Duodenal mucosa (tissue), 2 donors: ENCODE measurements around the gene SEMA4D.

ENCODE experiments used
- H3K27ac ChIP-seq: one replicate; pipeline ENCODE4 v1.7.0; 2013; ENCODE audit warnings: low read depth, low read length
- H3K27me3 ChIP-seq, 2 donors: one replicate each; pipeline ENCODE4 v1.7.0; 2013; ENCODE audit warnings: low read length in 2 of 2, control low read depth in 1 of 2; ENCODE audit not compliant: insufficient read depth in 2 of 2, control insufficient read depth in 1 of 2
- H3K36me3 ChIP-seq, 2 donors: one replicate each; pipeline ENCODE4 v1.7.0; 2013; ENCODE audit warnings: low read length in 2 of 2, control low read depth in 1 of 2; ENCODE audit not compliant: insufficient read depth in 2 of 2, control insufficient read depth in 1 of 2
- H3K4me1 ChIP-seq, 2 donors: one replicate each; pipeline ENCODE4 v1.7.0; 2013; ENCODE audit warnings: low read length in 2 of 2, control low read depth in 1 of 2; ENCODE audit not compliant: insufficient read depth in 2 of 2, control insufficient read depth in 1 of 2
- H3K4me3 ChIP-seq, 2 donors: one replicate each; pipeline ENCODE4 v1.7.0; 2013; ENCODE audit warnings: low read length in 2 of 2, low read depth in 1 of 2
- H3K9ac ChIP-seq, 2 donors: one replicate each; pipeline ENCODE4 v1.7.0; 2013; ENCODE audit warnings: low read length in 2 of 2, low read depth in 1 of 2
- H3K9me3 ChIP-seq, 2 donors: one replicate each; pipeline ENCODE4 v1.7.0; 2013; ENCODE audit warnings: low read length in 2 of 2, control low read depth in 1 of 2; ENCODE audit not compliant: control insufficient read depth in 1 of 2

SEMA4D gene, protein sequence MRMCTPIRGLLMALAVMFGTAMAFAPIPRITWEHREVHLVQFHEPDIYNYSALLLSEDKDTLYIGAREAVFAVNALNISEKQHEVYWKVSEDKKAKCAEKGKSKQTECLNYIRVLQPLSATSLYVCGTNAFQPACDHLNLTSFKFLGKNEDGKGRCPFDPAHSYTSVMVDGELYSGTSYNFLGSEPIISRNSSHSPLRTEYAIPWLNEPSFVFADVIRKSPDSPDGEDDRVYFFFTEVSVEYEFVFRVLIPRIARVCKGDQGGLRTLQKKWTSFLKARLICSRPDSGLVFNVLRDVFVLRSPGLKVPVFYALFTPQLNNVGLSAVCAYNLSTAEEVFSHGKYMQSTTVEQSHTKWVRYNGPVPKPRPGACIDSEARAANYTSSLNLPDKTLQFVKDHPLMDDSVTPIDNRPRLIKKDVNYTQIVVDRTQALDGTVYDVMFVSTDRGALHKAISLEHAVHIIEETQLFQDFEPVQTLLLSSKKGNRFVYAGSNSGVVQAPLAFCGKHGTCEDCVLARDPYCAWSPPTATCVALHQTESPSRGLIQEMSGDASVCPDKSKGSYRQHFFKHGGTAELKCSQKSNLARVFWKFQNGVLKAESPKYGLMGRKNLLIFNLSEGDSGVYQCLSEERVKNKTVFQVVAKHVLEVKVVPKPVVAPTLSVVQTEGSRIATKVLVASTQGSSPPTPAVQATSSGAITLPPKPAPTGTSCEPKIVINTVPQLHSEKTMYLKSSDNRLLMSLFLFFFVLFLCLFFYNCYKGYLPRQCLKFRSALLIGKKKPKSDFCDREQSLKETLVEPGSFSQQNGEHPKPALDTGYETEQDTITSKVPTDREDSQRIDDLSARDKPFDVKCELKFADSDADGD

DNA sequence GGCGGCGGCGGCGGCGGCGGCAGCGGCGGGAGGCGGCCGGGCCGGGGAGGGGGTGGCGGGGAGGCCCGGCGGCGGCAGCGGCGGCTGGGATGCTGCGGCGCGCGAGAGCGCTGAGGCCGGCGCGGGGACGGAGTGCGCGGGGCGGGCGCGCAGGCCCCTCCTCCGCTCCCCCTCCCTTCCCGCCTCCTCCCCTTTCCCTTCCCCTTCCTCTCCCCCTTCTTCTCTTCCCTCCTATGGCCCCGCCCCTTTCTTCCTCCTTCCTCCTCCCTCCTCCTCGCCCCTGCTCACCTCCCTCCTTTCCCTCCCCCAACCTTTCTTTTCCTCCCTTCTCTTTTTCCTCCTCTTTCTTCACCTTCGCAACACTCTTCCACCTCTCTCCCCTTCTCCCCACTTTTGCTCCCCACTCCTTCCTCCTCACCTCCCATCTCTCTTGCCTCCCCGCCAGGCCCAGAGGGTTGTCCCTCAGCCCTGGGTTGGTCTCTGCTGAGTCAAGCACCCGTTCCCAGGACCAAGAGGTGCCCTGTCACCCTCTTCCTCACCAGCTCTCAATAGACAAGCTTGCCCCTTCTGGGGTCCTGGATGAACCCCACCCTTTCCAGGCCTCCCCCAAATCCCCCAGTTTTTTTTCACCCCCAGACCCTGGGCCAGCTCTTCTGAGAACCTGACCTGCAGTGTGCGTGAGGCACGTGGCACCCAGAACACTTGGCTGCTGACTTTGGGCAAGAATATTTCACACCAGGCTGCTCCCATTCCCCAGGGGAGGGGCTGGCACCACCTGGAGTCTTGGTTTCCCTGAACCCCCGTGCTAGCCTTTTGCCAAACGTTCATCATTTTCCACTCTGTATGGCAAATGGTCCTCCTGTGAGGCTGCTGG is at the start of gene SEMA4D:
Gene SEMA4D (minus strand): TSS at position 136 of the 874 bp plus-strand sequence. CDS start 92,657 bp downstream, outside the sequence.
- Histone ChIP-seq H3K4me1 (peaks cover 45 to 63% of the 10 kb centered on the region in 2 donors), H3K9ac (peak within 1 kb of the TSS; percentile 58 to 65), H3K36me3 (no peaks in the 10 kb centered on the region), H3K27me3 (no peaks in the 10 kb centered on the region), H3K27ac (peak within 1 kb of the TSS; percentile 65), H3K9me3 (no peaks in the 10 kb centered on the region), H3K4me3 (peak within 1 kb of the TSS; percentile 70)

DNA sequence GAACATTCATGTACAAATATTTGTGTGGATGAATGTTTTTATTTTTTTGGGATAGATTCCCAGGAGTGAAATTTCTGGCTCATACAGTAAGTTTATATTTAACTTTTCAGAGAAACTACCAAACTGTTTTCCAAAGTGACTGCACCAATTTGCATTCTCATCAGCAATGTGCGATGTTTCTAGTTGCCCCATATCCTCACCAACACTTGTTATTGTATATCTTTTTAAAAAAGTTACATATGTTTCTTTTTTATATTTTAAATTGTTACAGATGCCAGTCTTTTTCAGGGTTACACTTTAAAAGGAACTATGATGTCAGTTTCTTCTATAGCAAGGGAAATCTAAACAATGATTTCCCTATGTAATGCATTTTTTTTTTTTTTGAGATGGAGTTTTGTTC is 49.1 kb upstream of the SEMA4D start:
- Histone ChIP-seq H3K4me3 (no peak overlapping the region), H3K27me3 (no peaks in the 10 kb centered on the region), H3K9me3 (peaks cover 4 to 5% of the 10 kb centered on the region in 2 donors), H3K4me1 (peaks cover 0 to 6% of the 10 kb centered on the region in 2 donors), H3K36me3 (no peaks in the 10 kb centered on the region), H3K27ac (no peak overlapping the region), H3K9ac (no peak overlapping the region)

DNA sequence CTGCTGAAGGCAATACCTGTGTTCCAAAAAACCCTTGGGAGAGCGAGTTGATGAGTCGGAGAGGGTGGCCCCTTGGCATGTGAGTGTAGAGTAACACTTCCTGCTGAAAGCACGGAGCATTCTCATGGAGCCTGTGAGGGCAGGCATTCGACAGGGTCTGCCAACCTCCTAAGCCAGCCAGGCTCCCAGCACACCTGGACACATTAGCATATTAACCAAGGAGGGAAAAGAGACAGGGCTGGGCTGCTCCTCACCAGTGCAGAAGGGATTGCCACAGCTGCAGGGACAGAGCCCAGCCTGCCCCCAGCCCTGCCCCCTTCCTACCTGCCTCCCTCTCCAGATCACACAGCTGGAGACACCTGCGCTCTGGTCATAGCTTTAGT is 46.4 kb upstream of the SEMA4D start:
- peaks cover 0 to 6% of the 10 kb centered on the region in 2 donors for H3K4me1 ChIP-seq
- no peak overlapping the region for H3K4me3 ChIP-seq
- H3K27me3 ChIP-seq = no peaks in the 10 kb centered on the region
- H3K9me3 ChIP-seq = peaks cover 4 to 5% of the 10 kb centered on the region in 2 donors
- H3K36me3 ChIP-seq = no peaks in the 10 kb centered on the region
- H3K9ac ChIP-seq = no peak overlapping the region
- no peak overlapping the region for H3K27ac ChIP-seq

DNA sequence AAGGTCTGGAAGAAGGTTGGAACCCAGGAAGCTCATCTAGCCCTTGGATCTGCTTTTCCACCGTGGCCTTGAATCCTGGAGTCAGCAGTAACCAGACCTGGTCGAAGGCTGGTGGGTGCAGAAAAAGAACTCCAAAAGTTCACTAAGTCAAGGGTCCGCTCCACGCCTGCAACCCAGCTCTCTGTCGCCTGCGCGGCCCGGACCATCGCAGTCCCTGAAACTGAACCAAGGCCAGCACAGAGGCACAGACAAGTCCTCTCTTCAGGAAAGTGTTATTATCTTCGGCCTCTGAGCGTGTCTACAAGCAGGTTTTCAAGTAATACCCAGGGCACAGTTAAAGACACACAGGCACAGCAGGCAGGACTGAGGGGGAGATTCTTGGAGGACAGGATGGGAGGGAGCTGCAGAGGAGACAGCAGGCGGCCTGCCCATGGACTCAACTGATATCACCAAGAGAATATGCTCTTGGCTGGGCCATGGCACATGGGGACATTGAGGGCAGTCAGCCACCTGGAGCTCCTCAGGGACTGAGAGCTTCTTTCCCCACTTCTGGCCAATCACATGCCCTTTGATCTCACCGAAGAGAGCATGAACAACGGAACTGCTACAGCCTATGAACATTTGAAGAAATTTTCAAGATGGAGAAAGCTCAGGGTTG is 45.8 kb upstream of the SEMA4D start:
- H3K4me1 ChIP-seq = peaks cover 0 to 6% of the 10 kb centered on the region in 2 donors
- no peak overlapping the region for H3K9ac ChIP-seq
- no peak overlapping the region for H3K27ac ChIP-seq
- no peak overlapping the region for H3K4me3 ChIP-seq
- H3K36me3 ChIP-seq = no peaks in the 10 kb centered on the region
- H3K9me3 ChIP-seq = peaks cover 4 to 5% of the 10 kb centered on the region in 2 donors
- no peaks in the 10 kb centered on the region for H3K27me3 ChIP-seq

DNA sequence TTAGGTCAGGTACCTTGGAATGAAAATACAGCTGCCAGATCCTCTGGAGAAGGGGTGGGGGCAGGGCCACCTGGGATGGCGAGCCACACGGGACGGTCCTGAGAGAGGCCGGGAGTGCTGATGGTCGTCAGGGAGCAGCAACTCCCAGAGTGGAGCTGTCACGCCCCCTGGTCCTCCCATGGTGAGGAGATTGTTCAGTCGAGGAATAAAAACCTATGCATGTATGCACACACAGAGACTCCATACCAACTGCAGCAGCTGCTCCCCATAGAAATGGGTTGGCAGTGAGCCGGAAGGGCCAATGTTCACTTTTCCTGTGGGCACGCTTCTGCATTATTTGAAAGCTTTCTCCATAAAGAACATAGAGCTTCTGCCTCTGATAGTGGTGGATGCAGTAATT is 45.2 kb upstream of the SEMA4D start:
- peaks cover 0 to 6% of the 10 kb centered on the region in 2 donors for H3K4me1 ChIP-seq
- no peak overlapping the region for H3K9ac ChIP-seq
- H3K27me3 ChIP-seq = no peaks in the 10 kb centered on the region
- H3K9me3 ChIP-seq = peaks cover 4 to 5% of the 10 kb centered on the region in 2 donors
- no peaks in the 10 kb centered on the region for H3K36me3 ChIP-seq
- H3K4me3 ChIP-seq = no peak overlapping the region
- H3K27ac ChIP-seq = no peak overlapping the region

DNA sequence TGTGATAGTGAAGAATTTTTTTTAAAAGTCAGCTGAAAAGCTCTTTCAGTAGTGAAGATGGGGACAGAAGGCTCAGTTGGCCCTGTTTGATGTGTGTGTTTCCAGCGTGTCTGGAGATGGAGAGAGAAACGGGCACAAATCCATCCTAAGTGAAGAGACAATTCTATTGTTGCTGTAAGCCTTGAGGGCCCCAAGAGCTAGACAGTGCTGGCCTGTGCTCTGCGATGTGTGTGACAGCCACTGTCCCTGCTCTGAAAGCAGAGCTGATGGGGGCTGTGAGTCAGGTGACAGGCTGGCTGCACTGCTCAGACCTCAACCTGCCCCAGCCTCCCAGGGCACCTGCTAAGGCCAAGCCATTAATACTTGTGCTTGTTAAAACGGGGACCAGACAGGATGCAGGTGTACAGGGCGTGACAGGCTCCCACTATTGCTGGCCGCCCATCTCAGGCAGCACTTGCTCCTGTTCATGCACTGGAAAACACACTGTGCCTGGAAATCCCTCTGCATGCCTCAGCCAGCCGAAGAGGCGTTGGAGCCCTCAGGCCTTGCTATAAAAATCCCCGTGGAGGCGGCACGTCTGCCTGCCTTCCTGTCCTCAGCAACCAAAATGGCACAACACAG is 44.6 kb upstream of the SEMA4D start:
- H3K36me3 ChIP-seq = no peaks in the 10 kb centered on the region
- H3K27me3 ChIP-seq = no peaks in the 10 kb centered on the region
- peaks cover 4 to 5% of the 10 kb centered on the region in 2 donors for H3K9me3 ChIP-seq
- no peak overlapping the region for H3K9ac ChIP-seq
- H3K4me1 ChIP-seq = peaks cover 1 to 8% of the 10 kb centered on the region in 2 donors
- no peak overlapping the region for H3K27ac ChIP-seq
- no peak overlapping the region for H3K4me3 ChIP-seq

DNA sequence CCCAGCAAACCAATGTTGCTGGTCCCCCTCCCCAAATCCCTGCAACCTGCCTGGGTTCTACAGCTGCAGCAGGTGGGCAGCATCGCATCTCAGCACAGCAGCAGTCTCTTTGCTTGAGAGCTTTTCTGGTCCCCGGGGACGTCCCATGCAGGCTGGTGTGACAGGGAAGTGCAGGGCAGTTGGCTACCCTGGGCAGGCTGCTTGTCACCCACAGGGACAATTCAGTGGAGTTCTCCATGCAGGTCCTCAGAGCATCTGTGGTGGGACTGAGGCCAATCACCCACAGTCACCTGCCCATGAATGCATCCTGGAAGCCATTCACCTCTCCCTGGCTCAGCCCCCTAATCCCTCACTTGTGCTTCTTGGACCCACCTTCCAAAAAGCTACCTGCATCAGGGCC is 43.9 kb upstream of the SEMA4D start:
- peaks cover 4 to 5% of the 10 kb centered on the region in 2 donors for H3K9me3 ChIP-seq
- no peak overlapping the region for H3K4me3 ChIP-seq
- H3K27me3 ChIP-seq = no peaks in the 10 kb centered on the region
- H3K9ac ChIP-seq = no peak overlapping the region
- no peaks in the 10 kb centered on the region for H3K36me3 ChIP-seq
- H3K27ac ChIP-seq = no peak overlapping the region
- H3K4me1 ChIP-seq = peaks cover 4 to 15% of the 10 kb centered on the region in 2 donors

DNA sequence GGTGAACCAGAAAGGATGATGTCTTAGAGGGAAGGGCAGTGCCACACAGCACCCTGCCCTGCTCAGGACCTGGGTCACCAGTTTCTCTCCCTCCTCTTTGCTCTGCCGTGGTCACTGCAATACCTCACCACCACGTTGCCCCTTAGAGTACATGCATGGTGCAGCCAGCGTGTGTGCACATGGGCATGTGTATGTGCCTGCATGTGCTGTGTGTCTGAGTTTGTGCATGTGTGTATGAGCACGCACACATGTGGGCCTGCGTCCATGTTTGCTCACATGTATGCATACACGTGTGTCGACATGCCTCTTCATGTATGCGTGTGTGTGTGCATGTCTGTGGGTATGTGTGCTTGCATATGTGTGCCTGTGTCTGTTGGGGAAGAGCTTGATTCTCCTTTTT is 41.5 kb upstream of the SEMA4D start:
- Histone ChIP-seq H3K4me3 (no peak overlapping the region), H3K36me3 (no peaks in the 10 kb centered on the region), H3K27ac (no peak overlapping the region), H3K9ac (no peak overlapping the region), H3K4me1 (peaks cover 4 to 26% of the 10 kb centered on the region in 2 donors), H3K9me3 (no peaks in the 10 kb centered on the region), H3K27me3 (no peaks in the 10 kb centered on the region)

DNA sequence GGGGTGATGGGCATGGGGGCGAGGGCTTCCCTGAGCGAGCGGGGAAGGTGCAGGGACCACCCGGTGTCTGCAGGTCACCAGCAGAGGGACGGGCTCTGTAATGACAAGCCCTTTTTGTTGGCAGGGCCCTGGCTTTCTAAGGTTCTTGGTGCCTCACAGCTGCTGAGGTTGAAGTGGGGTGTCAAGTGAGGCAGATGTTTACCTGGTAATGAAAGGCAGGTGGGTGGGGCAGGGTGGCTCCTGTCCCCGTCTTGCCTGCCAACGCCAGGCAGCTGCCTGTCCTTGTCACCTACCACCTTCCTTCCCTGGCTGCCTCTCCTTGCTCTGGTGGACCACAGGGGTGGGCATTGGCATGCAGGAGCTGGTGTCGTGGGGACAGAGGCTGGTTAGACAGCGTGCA is 41.0 kb upstream of the SEMA4D start:
- Histone ChIP-seq H3K4me1 (peaks cover 4 to 26% of the 10 kb centered on the region in 2 donors), H3K9me3 (no peaks in the 10 kb centered on the region), H3K9ac (no peak overlapping the region), H3K27me3 (no peaks in the 10 kb centered on the region), H3K27ac (no peak overlapping the region), H3K36me3 (no peaks in the 10 kb centered on the region), H3K4me3 (no peak overlapping the region)
